H1 (cell line): ENCODE measurements around the gene WRAP53.

Experiments
- CBX8 ChIP-seq: fragments of 300-800, 300-1000 bp; sonication (generic); IDR thresholded peaks from 2 replicates; pipeline ENCODE4 v1.7.1; 2016; ENCODE audit warnings: low read depth, low read length, borderline replicate concordance
- CTCF ChIP-seq, 3 experiments: IDR thresholded peaks; 1 replicate in 2 of 3; 2 replicates in 1 of 3; pipeline versions ENCODE4 v1.5.1 to v1.6.1; 2011; ENCODE audit warnings: low read length in 3 of 3, mild to moderate bottlenecking in 3 of 3, inconsistent platforms in 2 of 3, low read depth in 1 of 3, moderate library complexity in 1 of 3; ENCODE audit not compliant: insufficient read depth in 1 of 3; ENCODE audit errors: control extremely low read depth in 1 of 3
- SIN3A ChIP-seq, 2 experiments: IDR thresholded peaks in 1 of 2; conservative IDR thresholded peaks in 1 of 2; 2 replicates each; pipeline ENCODE4 v1.6.1; 2011 to 2012; ENCODE audit warnings: low read length in 2 of 2, improper control_type of control experiment in 1 of 2, low read depth in 1 of 2, mild to moderate bottlenecking in 1 of 2
- YY1 ChIP-seq: IDR thresholded peaks from 2 replicates; pipeline ENCODE4 v1.6.1; 2011; ENCODE audit warnings: low read depth, mild to moderate bottlenecking, low read length
- TF ChIP-seq, protein P1 (sequence below): IDR thresholded peaks from 2 replicates; pipeline ENCODE4 v1.6.1; 2012; ENCODE audit warnings: inconsistent platforms

DNA sequence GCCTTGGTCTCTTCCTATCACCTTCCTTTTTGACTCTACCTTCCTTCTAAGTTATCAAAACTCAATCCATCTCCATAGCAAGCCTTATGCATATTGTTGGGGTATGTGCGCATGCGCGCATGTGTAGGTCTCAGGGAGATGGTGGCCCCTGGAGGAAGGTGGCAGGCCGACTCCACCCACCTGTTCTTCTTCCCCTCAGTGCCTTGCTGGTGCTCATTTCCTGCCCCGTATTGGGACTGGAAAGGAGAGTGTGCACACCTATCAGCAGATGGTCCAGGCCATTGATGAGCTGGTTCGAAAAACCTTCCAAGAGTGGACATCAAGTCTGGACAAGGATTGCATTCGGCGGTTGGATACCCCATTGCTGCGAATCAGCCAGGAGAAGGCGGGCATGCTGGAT is 54.5 kb downstream of the WRAP53 start:
- TF ChIP-seq CTCF (IDR thresholded peaks at IDR 0.05; ENCODE audit: control extremely low read depth in 1 of 3, insufficient read depth in 1 of 3, low read depth in 1 of 3, low read length in 3 of 3) (no peak), SIN3A (conservative IDR thresholded peaks at IDR 0.05 in 1 of 2, IDR thresholded peaks at IDR 0.05 in 1 of 2; ENCODE audit: low read depth in 1 of 2, low read length in 2 of 2) (no peak), YY1 (no peak), CBX8 (no peak)
- TF ChIP-seq, protein P1, sequence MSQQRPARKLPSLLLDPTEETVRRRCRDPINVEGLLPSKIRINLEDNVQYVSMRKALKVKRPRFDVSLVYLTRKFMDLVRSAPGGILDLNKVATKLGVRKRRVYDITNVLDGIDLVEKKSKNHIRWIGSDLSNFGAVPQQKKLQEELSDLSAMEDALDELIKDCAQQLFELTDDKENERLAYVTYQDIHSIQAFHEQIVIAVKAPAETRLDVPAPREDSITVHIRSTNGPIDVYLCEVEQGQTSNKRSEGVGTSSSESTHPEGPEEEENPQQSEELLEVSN = no peak
